Dedifferentiated amniotic fluid mesenchymal stem cell (primary cell): ENCODE data around the gene ZNF853.
"Not testable (repeated sequence)": the region's sequence is repeated elsewhere in the genome, so short reads cannot be mapped to it uniquely, and the experiment has no call there.

Experiments used
- DNase-seq: peaks from one replicate; pipeline ENCODE4 v3.0.0-alpha.2; 2016; ENCODE audit errors: extremely low spot score

Gene ZNF853

GRCh38 chr7:6614953-6615722 lies at the start of gene ZNF853:
Gene ZNF853, plus strand, starts transcription at chr7:6615610. Its CDS starts 565 bp downstream, at chr7:6616175.
- no peak for DNase-seq

GRCh38 chr7:6565655-6566054 lies 49.8 kb upstream of the ZNF853 start:
- no peak for DNase-seq

GRCh38 chr7:6567886-6568285 lies 47.5 kb upstream of the ZNF853 start:
- no peak for DNase-seq

GRCh38 chr7:6571160-6571779 lies 44.1 kb upstream of the ZNF853 start:
- no peak for DNase-seq

GRCh38 chr7:6575281-6576023 lies 40.0 kb upstream of the ZNF853 start:
- DNase-seq: no peak

DNA sequence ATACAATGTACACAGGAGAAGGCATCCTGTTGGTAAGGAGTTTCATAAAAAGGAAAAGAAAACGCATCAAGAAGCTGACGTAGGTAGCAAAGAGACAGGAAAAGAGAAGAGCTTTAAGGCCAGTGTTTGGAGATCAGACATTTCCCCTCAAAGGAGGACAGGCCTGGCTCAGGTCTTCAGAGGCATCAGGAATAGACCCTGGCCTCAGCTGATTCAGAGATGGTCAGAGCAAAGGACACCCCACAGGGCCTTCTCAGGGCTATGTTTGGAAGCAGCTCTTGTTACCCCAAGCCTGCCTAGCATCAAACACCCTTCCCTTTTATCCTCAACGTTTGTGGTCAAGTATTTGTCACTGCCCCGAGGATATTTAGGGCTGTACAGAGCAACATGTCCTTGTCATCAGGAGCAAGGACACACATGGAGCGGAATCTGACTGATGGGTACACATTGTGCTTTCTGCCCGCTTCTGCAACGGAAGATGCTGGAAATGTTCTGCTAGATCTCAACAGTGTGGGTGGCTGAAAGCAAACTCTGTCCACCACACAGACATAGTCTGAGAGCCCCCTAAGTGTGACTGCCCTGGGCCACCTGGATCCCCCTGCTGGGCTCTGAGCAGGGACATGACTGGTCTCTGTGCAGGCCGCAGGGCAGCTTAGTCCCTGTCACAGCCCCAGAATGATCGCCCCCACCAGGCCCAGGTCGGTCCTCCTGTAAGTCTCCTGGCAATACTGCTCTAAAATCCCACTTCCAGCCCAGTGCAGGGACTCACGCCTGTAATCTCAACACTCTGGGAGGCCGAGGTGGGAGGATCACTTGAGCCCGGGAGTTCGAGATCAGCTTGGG lies 39.2 kb upstream of the ZNF853 start:
- no peak for DNase-seq

DNA sequence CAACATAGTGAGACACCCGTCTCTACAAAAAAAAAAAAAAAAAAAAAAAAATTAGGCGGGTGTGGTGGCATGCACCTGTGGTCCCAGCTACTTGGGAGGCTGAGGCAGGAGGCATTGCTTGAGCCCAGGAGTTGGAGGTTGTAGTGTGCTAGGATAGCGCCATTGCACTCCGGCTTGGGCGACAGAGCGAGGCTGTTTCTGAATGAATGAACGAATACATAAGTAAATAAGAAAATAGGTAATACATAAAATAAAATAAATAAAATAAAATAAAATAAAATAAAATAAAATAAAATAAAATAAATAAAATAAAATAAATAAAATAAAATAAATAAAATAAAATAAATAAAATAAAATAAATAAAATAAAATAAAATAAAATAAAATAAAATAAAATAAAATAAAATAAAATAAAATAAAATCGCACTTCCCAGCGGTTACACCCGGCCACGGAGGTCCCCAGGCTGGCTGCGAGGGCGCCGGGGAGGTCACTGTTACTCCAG lies 38.5 kb upstream of the ZNF853 start:
- not testable (repeated sequence) for DNase-seq

GRCh38 chr7:6577369-6578113 lies 37.9 kb upstream of the ZNF853 start, which contains the start of gene ZDHHC4:
Gene ZDHHC4, plus strand, starts transcription at chr7:6577454. Its CDS starts 3,108 bp downstream, at chr7:6580562.
- peak; percentile 67 for DNase-seq

- DNase-seq: no peak
Observed at GRCh38 chr7:6578114-6579084, 37.0 kb upstream of the ZNF853 start.

DNA sequence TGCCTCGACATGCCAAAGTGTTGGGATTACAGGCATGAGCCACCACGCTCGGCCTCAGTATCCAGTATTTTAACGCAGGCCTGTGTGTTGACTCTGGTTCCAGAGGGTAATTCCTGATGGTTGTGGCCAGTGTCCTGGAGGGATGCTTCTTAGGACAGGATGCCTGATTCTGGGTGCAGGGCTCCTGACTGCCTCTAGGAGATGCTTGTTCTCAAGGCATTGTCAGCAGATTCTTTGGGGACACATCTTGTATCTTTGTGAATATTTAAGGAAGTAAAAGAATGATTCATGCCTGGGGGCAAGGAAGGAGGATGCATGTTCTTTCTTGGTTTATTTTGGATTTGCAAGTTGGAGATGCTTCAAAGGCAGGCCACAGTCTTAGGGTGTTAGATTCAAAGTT lies 36.0 kb upstream of the ZNF853 start:
- DNase-seq: no peak

- not testable (repeated sequence) for DNase-seq
Observed at GRCh38 chr7:6585746-6586432, 29.5 kb upstream of the ZNF853 start.

DNA sequence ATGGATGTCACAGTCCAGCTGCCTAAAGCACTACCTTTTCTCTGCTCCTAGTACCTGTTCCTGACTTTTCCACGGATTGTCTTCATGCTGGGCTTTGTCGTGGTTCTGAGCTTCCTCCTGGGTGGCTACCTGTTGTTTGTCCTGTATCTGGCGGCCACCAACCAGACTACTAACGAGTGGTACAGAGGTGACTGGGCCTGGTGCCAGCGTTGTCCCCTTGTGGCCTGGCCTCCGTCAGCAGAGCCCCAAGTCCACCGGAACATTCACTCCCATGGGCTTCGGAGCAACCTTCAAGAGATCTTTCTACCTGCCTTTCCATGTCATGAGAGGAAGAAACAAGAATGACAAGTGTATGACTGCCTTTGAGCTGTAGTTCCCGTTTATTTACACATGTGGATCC lies 26.8 kb upstream of the ZNF853 start:
- DNase-seq: no peak

GRCh38 chr7:6589151-6589828 lies 26.1 kb upstream of the ZNF853 start:
- DNase-seq: no peak

- DNase-seq: peak; percentile 46
Observed at GRCh38 chr7:6589829-6590644, 25.4 kb upstream of the ZNF853 start, which contains the start of gene INTS15. Gene INTS15, plus strand, starts transcription at chr7:6590021. Its CDS starts 263 bp downstream, at chr7:6590284.

DNA sequence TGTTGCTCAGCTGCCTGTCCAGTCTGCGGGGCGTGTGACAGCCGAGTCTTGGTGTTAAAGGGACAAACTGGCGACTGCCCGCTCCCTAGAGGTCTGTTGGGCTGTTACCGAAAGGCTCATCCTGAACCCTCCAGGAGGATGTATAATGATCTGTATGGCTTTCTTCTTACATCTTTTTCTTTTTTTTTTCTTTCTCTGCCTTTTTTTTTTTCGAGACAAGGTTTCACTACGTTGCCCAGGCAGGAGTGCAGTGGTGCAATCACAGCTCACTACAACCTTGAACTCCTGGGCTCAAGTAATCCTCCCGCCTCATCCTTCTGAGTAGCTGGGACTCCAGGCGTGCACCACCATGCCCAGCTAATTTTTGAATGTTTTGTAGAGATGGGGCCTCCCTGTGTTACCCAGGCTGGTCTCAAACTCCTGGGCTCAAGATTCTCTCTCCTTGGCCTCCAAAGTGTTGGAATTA lies 24.7 kb upstream of the ZNF853 start:
- DNase-seq: no peak

GRCh38 chr7:6600093-6600492 lies 15.3 kb upstream of the ZNF853 start:
- no peak for DNase-seq

DNA sequence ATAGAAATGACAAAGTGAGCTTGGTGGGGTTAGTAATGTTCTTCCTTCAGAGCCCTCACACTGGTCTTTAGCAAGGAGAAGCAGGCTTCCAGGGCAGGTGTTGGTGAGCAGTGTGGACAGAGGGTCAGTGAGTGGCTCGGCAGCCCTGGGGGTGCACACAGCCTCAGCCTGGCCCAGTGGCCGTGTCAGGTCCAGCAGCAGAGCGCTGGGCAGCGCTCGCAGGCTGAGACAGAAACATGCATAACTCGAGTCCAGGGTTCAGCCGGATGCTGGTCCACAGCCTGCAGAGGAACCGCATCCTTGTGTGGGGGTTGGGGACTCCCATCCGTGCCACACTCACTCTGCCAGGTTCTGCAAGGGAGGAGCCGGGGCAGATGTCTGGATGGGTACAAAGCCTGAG lies 11.0 kb upstream of the ZNF853 start:
- no peak for DNase-seq
